HG03280 (cell line): ENCODE data around the gene LCMT1.
"Not testable (repeated sequence)": the region's sequence is repeated elsewhere in the genome, so short reads cannot be mapped to it uniquely, and the experiment has no call there.

ENCODE experiments used
- ATAC-seq: cut with Tn5 transposase; IDR thresholded peaks from one replicate; pipeline ENCODE4 v1.9.1; 2021; ENCODE audit warnings: mild to moderate bottlenecking, moderate library complexity; ENCODE audit not compliant: unreplicated experiment

LCMT1 gene

DNA sequence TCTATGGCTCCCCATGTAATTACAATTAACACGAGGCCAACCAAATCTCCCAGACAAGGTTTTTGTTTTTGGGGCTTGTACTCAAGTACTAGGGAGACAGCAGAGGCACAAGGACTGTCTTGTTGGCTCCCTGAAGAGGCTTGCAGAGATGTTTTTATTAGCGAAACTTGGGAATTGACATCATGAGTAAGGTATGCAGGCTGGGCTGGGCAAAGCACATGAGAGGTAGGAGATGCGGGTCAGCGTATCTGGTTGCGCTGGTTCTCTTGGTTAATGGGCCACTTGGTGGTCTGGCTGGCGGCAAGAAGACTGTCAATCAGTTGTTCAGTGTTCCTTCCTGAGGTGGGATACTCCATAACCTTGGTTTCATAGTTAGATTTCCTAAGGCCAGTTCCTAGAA lies 28.9 kb downstream of the LCMT1 start:
- ATAC-seq, result no peak

DNA sequence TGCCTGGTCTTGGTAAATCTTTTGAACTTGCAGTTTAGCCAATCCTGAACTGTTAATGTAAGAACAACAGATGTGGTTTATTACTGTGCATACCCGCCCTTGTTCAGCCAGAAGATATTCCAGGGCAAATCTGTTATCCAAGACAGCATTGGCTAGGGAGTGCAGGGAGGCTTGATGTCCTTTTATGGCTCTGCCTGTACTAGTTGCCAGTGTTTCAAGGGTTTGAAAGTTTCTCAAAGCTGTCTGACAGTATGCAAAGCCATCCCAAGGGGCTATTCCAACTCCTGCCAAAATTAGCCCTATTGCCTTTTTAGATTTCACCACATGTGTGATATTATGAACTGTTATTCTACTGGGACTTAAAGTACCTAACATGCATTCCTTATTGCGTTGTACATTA lies 30.1 kb downstream of the LCMT1 start:
- no peak for ATAC-seq

DNA sequence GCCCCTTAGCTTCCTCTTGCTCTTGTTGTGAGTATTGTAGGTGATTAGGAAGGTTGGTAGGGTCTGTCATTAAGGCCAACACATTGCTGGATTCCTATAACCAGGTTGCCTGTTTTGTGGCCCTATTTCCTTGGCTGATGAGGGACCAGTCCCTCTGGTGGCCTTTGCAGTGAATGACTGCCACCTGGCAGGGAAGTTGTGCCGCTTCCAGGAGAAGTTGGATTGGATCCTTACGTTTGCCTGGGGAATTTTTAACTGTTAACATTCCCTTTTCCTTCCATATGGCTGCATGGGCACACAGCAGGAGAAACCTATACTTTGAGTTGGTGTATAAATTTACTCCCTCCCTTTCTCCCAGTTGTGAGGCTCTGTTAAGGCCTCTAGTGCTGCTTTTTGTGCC lies 32.4 kb downstream of the LCMT1 start:
- ATAC-seq, result no peak

DNA sequence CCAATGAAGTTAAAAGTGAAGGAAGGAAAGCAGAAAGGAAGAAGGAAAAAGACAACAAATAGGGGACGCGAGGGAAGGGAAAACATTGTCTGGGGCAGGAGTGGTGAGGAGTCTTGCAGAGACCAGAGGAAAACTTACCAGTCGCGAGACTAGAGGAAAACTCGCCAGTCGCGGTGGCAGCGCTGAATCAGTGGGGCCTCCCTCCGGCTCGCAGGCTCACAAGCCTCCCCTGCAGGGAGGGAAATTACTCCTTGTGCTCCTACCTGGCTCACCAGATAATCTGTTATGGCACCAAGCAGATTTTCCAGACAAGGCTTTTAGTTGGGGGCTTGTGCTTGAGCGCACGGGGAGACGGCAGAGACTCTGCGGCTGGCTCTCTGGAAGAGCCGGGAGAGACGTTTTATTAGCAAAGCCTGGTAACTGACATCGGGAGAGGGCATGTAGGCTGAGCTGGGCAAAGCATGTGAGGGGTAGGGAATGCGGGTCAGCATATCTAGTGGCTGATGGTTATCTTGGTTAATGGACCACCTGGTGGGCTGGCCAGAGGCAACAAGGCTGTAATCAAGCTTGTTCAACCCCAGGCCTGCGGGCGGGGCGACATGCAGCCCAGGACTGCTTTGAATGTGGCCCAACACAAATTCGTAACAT lies 37.1 kb downstream of the LCMT1 start:
- ATAC-seq, result no peak

DNA sequence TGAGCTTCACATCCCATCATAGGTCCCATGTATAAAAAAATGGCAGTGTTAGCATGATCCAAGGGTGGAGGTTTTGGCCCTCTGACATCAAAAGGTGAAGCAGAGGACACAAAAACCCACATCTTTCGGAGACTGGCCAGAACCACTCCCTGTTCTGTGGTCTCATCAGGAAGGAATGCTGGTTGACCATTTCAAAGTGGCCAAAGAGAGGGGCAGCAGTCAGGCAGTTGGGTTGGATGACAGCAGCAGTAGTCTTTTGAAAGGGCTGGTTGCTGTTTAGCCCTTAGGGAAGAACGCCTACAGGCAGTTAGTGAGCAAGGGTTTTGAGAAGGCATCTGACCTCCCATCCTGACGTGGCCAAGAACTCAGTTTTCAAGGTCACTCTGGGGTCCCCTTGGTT lies 40.5 kb downstream of the LCMT1 start:
- ATAC-seq, result no peak

DNA sequence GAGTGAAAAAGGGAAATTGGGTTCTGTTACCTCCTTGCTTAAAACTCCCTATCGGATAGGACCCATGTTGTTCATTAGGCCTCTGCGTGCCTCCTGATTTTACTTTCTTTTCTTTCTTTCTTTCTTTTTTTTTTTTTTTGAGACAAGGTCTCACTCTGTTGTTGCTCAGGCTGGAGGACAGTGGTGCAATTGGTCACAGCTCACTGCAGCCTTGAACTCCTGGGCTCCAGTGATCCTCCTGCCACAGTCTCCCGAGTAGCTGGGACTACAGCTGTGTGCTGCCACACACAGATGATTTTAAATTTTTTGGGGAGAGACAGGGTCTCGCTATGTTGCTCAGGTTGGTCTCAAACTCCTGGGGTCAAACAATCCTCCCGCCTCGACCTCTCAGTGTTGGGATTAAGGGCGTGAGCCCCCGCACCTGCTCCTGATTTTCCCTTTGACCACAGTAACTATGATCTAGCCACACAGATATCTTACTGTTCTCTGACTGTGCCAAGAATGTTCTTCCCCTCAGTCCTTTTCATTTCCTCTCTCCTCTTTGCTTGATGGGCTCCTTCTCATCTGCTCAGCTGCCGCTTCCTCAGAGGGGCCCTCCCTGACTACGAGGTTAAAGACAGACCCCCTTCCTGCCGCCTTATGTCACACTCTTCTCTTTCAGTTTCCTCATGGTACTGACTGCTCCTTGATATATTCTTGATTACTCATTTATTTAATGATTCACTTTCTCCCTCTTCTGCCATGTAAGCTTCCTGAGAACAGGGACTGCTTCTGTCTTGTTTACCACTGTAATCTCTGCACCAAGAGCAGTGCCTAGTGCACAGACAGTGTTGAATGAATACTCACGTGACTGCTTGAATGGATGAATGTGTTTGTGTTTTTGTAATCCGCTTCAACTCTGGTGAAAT lies 44.3 kb downstream of the LCMT1 start:
- ATAC-seq, result no peak

DNA sequence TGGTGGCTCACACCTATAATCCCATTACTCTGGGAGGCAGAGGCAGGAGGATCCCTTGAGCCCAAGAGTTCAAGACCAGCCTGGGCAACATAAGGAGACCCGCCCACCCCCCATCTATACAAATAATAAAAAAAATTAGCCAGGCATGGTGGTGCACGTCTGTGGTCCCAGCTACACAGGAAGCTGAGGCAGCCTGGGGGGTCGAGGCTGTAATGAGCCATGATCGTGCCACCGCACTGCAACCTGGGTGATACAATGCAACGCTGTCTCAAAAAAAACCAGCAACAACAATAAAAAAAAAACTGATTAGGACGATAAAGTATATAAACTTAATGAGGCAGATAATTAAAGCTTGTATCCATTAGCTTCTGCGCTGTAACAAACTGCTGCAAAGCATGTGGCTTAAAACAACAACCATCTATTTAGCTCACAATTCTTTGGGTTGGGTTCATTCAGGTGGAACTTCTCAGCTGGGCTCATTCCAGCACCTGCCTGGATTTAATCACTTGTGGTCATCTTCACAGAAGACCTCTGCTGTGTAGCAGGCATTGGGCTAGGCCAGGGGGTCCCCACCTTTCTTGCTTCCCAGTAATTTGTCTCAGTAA lies 45.8 kb downstream of the LCMT1 start:
- no peak for ATAC-seq

DNA sequence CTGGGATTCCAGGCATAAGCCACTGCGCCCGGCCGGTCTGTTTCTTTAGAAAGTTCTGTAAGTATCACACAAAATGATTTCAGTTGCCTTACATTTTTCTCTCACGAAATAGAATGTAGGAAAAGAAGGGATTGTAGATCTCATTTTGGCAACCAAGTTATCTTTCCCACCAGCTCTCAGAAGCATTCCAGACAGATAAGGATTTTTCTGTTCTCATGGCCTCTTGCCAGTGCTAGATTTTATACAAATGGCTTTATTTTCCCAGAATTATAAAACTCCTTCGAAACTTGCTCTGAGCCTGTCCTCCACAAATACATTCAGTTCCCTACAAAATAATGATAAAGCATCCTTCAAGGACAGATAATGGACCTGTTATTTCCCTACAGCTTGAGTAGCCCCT lies 46.9 kb downstream of the LCMT1 start:
- no peak for ATAC-seq

DNA sequence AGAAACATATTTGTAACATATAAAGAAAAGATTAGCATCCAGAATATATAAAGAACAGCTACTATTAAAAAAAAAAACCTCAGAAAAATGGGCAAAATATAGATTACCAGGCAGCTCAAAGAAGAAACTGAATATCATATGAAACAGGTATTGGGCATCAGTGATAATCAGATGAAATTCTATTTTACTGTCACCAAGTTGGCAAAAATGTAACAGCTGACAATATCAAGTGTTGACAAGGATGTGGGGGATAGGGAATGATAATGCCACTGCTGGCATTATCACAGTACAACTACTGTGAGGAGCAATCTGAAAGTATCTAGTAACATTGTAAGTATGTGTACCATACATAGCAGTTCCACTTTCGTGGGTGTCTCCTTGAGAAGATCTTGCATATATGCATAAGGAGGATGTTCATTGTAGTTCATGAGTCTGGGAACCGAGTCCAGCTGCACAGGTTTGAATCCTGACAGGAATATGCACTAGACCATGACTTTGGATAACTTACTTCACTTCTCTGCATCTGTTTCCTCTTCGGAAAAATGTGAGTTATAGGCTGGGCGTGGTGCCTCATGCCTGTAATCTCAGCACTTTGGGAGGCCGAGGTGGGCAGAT lies 50.3 kb downstream of the LCMT1 start:
- no peak for ATAC-seq

DNA sequence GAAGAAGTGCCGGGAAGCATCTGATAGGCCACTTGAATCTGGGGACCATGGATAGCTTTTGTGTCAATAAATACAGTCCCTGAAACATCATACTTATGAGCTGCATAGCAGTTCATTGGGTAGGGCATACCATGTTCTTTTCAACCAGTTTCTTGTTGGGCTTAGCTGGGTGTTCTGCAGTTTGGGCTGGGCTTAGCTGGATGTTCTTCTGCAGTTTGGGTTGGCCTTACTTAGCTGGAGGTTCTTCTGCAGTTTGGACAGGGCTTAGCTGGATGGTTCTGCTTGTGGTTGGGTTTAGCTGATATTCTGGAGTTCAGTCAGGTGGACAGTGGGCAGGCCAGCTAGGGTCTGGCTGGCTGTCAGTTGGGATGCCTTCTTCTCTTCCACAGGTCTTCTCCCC lies 52.1 kb downstream of the LCMT1 start:
- ATAC-seq, result no peak

DNA sequence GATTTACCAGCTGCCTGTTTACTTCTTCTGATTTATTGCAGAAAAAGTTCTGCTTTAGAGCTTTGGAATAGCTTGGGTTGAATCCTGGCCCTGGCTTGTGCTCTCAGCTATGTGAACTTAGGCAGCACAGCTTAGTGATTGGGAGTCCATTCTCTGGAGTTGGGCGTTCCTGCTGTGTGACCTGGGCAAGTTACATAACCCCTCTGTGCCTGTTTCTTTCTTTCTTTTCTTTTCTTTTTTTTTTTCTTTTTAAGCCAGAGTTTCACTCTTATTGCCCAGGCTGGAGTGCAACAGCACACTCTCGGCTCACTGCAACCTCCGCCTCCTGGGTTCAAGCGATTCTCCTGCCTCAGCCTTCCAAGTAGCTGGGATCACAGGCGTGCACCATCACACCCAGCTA lies 53.7 kb downstream of the LCMT1 start:
- ATAC-seq, result no peak

DNA sequence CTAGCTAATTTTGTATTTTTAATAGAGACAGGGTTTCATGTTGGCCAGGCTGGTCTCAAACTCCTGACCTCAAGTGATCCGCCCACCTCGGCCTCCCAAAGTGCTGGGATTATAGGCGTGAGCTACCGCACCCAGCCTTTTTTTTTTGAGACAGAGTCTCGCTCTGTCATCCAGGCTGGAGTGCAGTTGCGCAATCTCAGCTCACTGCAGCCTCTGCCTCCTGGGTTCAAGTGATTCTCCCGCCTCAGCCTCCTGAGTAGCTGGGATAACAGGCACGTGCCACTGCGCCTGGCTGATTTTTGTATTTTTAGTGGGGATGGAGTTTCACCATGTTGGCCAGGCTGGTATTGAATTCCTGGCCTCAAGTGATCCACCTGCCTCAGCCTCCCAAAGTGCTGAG lies 56.4 kb downstream of the LCMT1 start:
- not testable (repeated sequence) for ATAC-seq

DNA sequence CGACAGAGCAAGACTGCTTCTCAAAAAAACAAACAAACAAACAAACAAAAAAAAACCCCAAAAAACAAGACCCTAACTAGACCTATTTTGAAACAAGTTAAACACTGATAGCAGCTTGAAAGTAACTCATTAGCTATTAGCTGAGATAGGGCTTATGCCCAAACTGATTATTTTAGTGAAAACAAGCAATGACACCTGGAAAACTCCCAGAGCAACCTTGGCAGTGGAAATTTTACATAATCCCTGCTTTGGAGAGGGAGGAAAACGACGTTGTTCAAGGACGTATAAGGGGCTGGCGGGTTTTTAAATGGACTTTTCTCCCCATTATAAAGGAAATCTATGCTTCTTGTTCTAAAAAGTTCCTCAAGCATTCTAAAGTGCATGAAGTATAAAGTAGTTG lies 59.8 kb downstream of the LCMT1 start:
- ATAC-seq, result no peak

DNA sequence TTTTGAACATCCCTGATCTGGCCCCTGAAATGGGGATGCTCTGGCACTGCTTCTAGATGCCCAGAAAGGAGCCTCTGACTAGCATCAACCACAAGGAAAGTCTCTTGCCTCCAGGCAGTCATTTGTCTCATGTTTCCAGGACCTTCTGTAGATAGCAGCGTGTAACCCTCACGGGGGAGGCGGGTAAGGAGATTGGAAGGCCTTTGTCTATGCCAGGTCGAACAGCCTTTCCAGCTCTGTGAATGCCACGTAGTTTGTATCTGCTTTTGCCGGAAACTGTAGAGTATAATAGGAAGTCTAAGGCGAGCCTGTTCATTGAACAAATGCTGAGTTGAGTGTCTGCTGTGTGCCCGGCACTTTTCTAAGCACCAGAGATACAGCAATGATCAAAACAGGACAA lies 61.3 kb downstream of the LCMT1 start:
- ATAC-seq, result no peak

DNA sequence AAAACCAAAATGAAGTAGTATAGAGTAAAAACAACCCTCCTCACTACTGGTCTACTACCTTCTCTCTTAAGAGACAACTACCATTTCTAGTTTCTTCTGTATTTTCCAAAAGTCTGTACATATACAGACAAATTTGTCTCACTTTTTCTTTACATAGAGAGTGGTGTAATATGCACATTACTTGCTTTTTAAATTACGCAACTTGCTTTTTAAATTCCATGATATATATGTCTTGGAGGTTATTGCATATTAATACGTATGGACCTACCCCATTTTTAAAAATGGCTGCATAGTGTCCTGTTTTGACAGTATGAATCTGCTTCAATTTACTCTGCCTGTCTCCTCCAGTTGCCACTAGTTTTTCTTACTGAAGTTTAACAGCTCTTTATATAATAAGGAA lies 62.7 kb downstream of the LCMT1 start:
- no peak for ATAC-seq

DNA sequence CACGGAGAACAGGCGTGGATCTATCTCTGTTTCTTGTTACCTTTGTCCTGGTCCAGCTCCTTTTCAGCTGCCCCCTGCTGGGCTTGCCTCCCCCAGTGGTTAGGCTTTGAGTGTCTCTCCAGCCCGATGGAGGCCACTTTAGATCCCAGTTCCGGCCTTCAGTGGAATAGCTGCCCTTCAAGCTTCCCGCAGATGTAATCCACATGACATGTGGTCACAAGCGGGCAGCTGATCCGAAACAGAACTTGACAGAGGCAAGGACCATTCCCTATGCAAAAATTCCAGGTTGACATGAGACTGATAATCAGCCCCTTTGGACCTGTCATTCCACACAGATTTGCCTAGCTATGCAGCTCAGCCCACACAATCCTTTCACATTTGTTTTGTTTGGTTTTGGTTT lies 64.6 kb downstream of the LCMT1 start:
- ATAC-seq, result no peak

DNA sequence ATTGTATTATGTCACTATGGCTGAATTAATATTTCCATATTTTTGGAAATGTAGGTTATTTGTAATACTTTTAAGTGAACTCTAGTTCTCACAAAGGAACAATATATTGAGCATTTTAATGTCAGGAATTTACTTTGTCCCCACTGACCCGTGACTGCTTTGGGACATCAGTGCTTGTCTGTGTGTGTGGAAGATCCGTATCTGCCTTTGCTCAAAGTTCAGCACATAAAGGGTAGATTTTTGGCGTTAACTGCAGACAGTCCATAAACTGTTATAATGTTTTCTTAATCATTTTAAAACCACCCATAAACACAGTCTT lies 65.9 kb downstream of the LCMT1 start:
- no peak for ATAC-seq

DNA sequence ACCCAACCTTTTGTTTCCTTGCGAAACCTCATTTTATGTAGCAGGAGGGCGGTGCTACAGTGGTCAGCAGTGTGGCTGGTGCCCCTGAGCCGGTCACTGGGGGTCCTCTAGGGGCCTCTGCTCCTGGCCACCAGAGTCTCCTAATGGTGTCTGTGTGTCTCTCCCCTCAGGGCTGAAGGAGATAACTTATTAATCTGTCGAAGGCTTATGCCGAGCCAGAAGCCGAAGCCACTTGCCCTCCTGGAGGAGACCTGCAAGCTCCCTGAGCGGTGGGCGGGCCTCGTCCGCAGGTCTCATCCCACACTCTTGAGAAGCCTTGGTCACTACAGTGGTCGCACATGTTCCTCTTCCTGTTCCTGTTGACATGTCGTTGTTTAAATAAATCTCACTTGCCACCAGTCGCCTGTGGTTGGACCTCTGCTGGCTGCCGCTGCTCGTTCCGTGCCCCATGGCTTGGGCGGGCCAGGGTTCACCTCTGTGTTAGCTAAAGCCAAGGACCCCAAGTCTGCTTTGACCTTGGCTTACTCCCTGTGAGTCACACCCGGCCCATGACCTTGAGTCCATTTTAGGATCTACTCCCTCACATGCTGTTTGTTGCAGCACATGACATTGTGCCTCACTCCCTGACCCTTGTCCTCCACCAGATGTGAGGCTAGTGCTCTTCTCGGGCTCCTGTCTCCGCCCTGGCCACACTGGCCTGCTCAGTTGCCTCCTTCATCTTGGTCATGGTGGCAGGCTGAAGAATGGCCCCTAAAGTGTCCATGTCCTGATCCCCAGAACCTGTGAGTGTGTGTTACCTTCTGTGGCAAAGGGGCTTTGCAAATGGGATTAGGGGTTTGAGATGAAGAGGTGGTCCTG lies 66.5 kb downstream of the LCMT1 start:
- no peak for ATAC-seq

DNA sequence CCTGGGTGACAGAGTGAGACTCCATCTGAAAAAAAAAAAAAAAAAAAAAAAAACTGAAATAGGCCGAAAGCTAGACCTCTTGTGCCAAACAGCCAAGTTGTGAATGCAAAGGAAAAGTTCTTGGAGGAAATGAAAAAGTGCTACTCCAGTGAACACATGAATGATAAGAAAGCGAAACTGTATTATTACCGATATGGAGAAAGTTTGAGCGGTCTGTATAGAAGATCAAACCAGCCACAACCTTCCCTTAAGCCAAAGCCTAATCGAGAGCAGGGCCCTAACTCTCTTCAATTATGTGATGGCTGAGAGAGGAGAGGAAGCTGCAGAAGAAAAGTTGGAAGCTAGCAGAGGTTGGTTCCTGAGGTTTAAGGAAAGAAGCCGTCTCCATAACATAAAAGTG lies 69.7 kb downstream of the LCMT1 start:
- ATAC-seq, result not testable (repeated sequence)

DNA sequence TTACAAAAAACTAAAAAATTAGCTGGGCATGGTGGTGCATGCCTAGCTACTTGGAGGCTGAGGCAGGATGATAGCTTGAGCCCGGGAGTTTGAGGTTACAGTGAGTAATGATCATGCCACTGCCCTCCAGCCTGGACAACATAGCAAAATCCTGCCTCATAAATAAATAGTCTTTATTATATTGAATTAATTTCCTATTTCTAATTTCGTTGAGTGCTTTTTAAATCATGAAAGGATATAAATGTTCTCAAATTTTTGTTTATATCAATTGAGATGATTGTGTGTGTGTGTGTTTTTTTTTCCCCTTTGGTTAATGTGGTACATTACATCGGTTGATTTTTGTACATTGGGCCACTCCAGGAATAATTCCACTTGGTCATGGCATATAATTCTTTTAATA lies 73.2 kb downstream of the LCMT1 start:
- ATAC-seq, result no peak

DNA sequence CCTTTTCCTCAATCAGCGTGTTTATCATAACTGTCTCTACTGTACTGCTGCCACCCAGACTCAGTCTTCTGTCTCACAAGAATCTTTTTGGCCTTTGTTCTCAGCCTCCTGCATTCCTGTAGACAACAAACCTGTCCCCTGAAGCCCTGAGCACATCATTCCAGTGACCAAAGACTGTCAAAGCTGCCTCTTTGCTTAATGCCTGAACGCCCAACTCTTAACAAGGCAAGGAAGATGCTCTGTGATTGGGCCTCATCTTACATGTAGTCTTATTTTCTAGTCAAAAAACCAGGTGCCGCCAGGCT lies 75.9 kb downstream of the LCMT1 start:
- ATAC-seq, result no peak
